Measurements from ENCODE around the gene PKMYT1.

DNA sequence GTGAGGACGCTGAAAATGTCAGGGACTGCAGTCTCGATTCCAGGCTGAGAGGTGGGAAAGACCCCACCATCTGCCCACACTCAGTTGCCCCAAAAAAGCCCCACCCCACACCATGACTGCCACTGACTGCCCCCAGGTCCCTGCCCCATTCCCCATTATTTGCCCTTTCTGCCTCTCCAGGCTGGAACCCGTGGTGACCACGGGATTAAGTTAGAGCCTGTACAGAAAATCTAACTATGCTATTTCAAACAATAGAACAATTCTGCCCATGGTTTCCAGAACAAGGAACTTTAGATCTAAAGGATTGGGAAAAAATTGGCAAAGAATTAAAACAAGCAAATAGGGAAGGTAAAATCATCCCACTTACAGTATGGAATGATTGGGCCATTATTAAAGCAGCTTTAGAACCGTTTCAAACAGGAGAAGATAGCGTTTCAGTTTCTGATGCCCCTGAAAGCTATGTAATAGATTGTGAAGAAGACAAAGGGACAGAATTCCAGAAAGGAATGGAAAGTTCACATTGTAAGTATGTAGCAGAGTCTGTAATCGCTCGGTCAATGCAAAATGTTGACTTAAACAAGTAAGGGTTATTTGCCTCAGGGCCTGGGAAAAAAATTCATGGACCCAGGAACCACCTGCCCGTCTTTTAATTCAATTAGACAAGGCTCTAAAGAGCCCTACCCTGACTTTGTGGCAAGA lies 54.1 kb downstream of the PKMYT1 start:
- TF ChIP-seq, protein P1, sequence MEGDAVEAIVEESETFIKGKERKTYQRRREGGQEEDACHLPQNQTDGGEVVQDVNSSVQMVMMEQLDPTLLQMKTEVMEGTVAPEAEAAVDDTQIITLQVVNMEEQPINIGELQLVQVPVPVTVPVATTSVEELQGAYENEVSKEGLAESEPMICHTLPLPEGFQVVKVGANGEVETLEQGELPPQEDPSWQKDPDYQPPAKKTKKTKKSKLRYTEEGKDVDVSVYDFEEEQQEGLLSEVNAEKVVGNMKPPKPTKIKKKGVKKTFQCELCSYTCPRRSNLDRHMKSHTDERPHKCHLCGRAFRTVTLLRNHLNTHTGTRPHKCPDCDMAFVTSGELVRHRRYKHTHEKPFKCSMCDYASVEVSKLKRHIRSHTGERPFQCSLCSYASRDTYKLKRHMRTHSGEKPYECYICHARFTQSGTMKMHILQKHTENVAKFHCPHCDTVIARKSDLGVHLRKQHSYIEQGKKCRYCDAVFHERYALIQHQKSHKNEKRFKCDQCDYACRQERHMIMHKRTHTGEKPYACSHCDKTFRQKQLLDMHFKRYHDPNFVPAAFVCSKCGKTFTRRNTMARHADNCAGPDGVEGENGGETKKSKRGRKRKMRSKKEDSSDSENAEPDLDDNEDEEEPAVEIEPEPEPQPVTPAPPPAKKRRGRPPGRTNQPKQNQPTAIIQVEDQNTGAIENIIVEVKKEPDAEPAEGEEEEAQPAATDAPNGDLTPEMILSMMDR (conservative IDR thresholded peaks at IDR 0.05), result no peak
- TF ChIP-seq EZH2 (IDR thresholded peaks at IDR 0.05; ENCODE audit: low read depth), result no peak
